Upper lobe of left lung (tissue), 6 donors: ENCODE measurements around the gene SLC9A4. TPM values are rescaled to one million over a fixed set of nuclear protein-coding genes. Genes with fewer than 3 reads are reported as not detected.

ENCODE experiments used
- ATAC-seq, 2 donors: fragments of 200-7000 bp; cut with Tn5 transposase; one replicate each; pipeline ENCODE4 v1.9.1; 2022; ENCODE audit warnings: mild to moderate bottlenecking in 2 of 2, moderate library complexity in 2 of 2; ENCODE audit not compliant: low FRiP score in 2 of 2
- DNase-seq, 2 donors: peaks; one replicate each; pipeline ENCODE4 v3.0.0-alpha.2; 2019 to 2020
- H3K27ac ChIP-seq, 4 donors: fragments of 200-600 bp; sonication (generic); one replicate each; pipeline ENCODE4 v1.5.1; 2016 to 2019
- H3K27me3 ChIP-seq, 4 donors: fragments of 200-600 bp; sonication (generic); one replicate each; pipeline ENCODE4 v1.5.1; 2017 to 2019
- H3K36me3 ChIP-seq, 4 donors: fragments of 200-600 bp; sonication (generic); one replicate each; pipeline ENCODE4 v1.5.1; 2016 to 2019
- H3K4me1 ChIP-seq, 4 donors: fragments of 200-600 bp; sonication (generic); one replicate each; pipeline ENCODE4 v1.5.1; 2018 to 2019
- H3K4me3 ChIP-seq, 4 donors: fragments of 200-600 bp; sonication (generic); one replicate each; pipeline ENCODE4 v1.5.1; 2017 to 2019; ENCODE audit warnings: mild to moderate bottlenecking in 2 of 4, moderate library complexity in 1 of 4
- H3K9me3 ChIP-seq, 4 donors: fragments of 200-600 bp; sonication (generic); one replicate each; pipeline ENCODE4 v1.5.1; 2018 to 2019
- EP300 ChIP-seq, 4 donors: sonication (generic); formaldehyde crosslinking; IDR thresholded peaks; one replicate each; pipeline ENCODE4 v1.5.1; 2017; ENCODE audit warnings: antibody characterized with exemption in 4 of 4, control low read depth in 2 of 4
- POLR2A ChIP-seq, 4 donors: fragments of 450-650 bp; IDR thresholded peaks; one replicate each; pipeline ENCODE4 v1.5.1; 2016 to 2017; ENCODE audit warnings: antibody characterized with exemption in 4 of 4, mild to moderate bottlenecking in 2 of 4
- POLR2AphosphoS5 ChIP-seq, 2 donors: sonication (generic); formaldehyde crosslinking; IDR thresholded peaks; one replicate each; pipeline ENCODE4 v1.5.1; 2017; ENCODE audit warnings: antibody characterized with exemption in 2 of 2
- WGBS, 2 donors: methylation state at CpG; one replicate each; pipeline ENCODE4 v1.1.5; 2017 to 2018; 5-methylcytosine and 5-hydroxymethylcytosine counted together
- total RNA-seq, 6 donors: library from RNA; depleted of rRNA in 4 of 6; stranded (reverse); fragments of >200 nt in 4 of 6; gene quantifications; one replicate each; pipeline versions ENCODE4 v1.1.0 to v1.2.1, GENCODE V29; 2016 to 2021
- TF ChIP-seq, protein P1 (sequence below), 6 experiments: fragments of 450-650 bp in 4 of 6; fragments of 200-600 bp in 2 of 6; sonication (generic) in 2 of 6; IDR thresholded peaks; one replicate each; pipeline ENCODE4 v1.5.1; 2016 to 2019; ENCODE audit warnings: antibody characterized with exemption in 6 of 6
- donor health status: DM: no; HTN: no; CAD: no; lungs with moderate emphysema.
- donor health status: DM: no; HTN: yes; CAD: no; lungs with severe emphysema.

SLC9A4 gene
- total RNA-seq, 6 donors from 2014 or later: not detected

DNA sequence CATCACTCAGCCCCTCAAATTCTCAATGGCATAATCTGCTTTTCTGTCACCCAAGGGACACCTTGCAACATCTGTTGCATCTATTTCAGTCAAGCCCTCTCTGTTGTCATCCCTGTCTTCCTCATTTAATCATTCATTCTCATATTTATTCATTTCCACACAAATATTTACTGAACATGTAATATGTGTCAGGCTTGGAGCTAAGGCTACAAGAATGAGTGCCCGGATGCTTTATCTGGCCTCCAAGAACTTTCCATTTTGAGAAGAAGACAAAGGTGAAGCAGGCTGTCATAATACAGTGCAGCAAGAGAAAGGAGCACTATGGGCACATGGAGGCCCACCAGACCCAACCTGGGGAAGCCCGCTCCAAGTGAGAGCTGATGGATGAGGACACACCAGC is 34.4 kb upstream of the SLC9A4 start:
- no peaks in the 10 kb centered on the region for H3K36me3 ChIP-seq
- TF ChIP-seq EP300 (IDR thresholded peaks at IDR 0.05): no peak
- no peak for TF ChIP-seq POLR2A (IDR thresholded peaks at IDR 0.05)
- TF ChIP-seq, protein P1, sequence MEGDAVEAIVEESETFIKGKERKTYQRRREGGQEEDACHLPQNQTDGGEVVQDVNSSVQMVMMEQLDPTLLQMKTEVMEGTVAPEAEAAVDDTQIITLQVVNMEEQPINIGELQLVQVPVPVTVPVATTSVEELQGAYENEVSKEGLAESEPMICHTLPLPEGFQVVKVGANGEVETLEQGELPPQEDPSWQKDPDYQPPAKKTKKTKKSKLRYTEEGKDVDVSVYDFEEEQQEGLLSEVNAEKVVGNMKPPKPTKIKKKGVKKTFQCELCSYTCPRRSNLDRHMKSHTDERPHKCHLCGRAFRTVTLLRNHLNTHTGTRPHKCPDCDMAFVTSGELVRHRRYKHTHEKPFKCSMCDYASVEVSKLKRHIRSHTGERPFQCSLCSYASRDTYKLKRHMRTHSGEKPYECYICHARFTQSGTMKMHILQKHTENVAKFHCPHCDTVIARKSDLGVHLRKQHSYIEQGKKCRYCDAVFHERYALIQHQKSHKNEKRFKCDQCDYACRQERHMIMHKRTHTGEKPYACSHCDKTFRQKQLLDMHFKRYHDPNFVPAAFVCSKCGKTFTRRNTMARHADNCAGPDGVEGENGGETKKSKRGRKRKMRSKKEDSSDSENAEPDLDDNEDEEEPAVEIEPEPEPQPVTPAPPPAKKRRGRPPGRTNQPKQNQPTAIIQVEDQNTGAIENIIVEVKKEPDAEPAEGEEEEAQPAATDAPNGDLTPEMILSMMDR (IDR thresholded peaks at IDR 0.05): no peak
- no peak for TF ChIP-seq POLR2AphosphoS5 (IDR thresholded peaks at IDR 0.05)
- peak overlapping the region in 1 of 4 donors; percentile 52 for H3K27ac ChIP-seq
- no peak for ATAC-seq
- DNase-seq: no peak
- no peak overlapping the region for H3K4me3 ChIP-seq
- no peaks in the 10 kb centered on the region for H3K27me3 ChIP-seq
- no peaks in the 10 kb centered on the region for H3K9me3 ChIP-seq
- peaks cover 0 to 22% (median 15%) of the 10 kb centered on the region in 4 donors for H3K4me1 ChIP-seq
- WGBS, 2 donors: 87 to 94% methylated on average over 2 of the region's 2 CpGs

DNA sequence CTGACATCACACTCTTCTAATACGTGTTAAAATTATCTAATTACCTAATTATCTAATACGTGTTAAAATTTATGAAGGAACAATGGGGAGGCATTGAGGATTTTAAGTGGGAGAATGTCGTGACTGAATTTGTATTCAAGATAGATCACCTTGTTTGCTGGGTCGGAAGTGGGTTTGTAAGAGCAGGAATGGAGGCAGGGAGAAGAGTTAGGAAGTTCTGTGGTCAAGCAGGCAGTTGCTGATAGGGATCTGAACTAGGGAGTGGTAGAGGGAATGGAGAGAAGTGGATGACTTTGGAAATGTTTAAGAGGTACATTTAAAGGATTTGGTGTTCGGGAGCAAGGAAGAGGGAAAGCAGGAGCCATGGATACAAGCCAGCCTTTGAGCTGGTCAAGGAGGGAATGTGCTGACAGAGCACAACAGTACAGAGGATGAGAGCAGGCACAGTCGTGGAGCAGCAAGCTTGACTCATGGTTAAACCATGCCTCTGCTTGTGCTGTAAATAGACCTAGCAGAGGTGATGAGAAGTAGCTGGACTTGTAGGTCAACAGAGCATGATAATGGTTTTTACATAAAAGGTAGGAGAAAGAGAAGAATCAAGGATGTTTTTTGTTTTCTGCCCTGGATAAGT is 33.8 kb upstream of the SLC9A4 start:
- Histone ChIP-seq H3K9me3 (no peaks in the 10 kb centered on the region), H3K27me3 (no peaks in the 10 kb centered on the region), H3K36me3 (no peaks in the 10 kb centered on the region), H3K4me1 (peaks cover 0 to 22% (median 15%) of the 10 kb centered on the region in 4 donors), H3K27ac (peak overlapping the region in 1 of 4 donors; percentile 52), H3K4me3 (no peak overlapping the region)
- peak in 1 of 2 donors; percentile 11 for ATAC-seq
- 64 to 66% methylated on average over 6 of the region's 6 CpGs for WGBS, 2 donors
- no peak for DNase-seq
- no peak for TF ChIP-seq POLR2AphosphoS5 (IDR thresholded peaks at IDR 0.05)
- TF ChIP-seq POLR2A (IDR thresholded peaks at IDR 0.05): no peak
- TF ChIP-seq, protein P1 (IDR thresholded peaks at IDR 0.05): no peak
- TF ChIP-seq EP300 (IDR thresholded peaks at IDR 0.05): no peak

DNA sequence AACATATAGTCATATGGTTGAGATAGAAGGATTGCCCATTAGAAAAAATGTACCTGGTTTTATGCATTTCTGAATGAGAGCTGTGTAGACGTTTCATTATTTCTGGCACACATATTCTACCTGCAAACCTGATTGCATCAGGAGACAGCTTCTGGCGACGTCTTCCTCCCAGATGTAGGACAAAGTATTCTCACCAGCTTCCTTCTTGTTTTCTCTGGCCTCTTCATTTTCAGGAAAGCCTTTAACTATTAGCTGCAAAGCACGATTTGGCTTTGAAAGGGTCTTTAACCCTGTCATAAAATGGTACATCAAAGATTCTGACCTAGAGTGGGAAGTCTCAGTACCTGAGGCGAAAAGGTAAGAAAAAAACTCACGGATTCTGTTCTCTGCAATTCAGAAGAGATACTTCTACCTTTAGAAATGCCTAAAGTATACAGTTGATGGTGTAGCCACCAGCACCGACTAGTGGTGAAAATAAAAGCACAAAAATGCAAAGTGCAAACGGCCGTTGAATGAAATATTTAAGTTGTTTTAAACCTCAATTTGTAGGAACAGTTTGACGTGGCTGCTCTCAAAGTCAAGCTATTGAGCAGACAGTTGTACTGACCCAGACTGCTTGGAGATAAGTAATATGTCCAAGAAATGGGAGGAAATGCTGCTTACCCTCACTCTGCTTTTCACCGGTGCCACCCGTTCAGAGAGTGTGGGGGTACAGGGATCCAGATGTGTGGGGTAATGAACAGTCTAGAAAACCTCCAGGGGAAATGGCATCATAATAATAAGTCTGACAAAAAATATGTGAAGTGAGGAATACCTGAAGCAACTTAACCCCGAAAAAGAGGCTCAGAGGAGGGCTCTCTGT is 29.8 kb upstream of the SLC9A4 start:
- ATAC-seq: peak; percentile 53 to 72
- Histone ChIP-seq H3K27ac (peak overlapping the region in 2 of 4 donors; percentile 18 to 61), H3K27me3 (no peaks in the 10 kb centered on the region), H3K4me3 (no peak overlapping the region), H3K4me1 (peaks cover 0 to 10% (median 7%) of the 10 kb centered on the region in 4 donors), H3K9me3 (no peaks in the 10 kb centered on the region), H3K36me3 (no peaks in the 10 kb centered on the region)
- TF ChIP-seq, protein P1 (IDR thresholded peaks at IDR 0.05): peak; percentile 65 to 82 (median 71)
- TF ChIP-seq POLR2AphosphoS5 (IDR thresholded peaks at IDR 0.05) (no peak), EP300 (IDR thresholded peaks at IDR 0.05) (peak in 1 of 4 donors; percentile 65)
- WGBS, 2 donors: 24% methylated on average over 13 of the region's 13 CpGs
- no peak for DNase-seq

DNA sequence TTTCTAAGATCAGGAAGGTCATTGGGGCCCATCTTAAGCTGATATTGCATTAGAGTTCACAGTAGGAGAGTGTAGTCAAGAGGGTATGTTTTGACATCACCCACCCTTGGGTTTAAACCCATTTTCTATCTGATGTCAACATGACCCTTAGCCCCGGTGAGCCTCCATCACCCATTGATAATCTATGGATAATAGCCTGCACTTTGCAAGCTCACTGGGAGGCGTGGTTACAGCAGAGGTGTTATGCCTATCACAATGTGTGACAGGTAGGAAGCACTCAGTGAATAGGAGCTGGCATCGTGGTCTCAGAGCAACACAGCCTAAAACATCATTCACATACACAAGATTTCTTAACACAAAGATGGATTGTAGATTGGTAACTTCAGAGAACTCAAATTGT is 28.8 kb upstream of the SLC9A4 start:
- TF ChIP-seq EP300 (IDR thresholded peaks at IDR 0.05) (no peak), POLR2AphosphoS5 (IDR thresholded peaks at IDR 0.05) (no peak), POLR2A (IDR thresholded peaks at IDR 0.05) (no peak)
- TF ChIP-seq, protein P1 (IDR thresholded peaks at IDR 0.05): no peak
- Histone ChIP-seq H3K27ac (no peak overlapping the region), H3K27me3 (no peaks in the 10 kb centered on the region), H3K4me3 (no peak overlapping the region), H3K4me1 (peaks cover 0 to 10% (median 7%) of the 10 kb centered on the region in 4 donors), H3K9me3 (no peaks in the 10 kb centered on the region), H3K36me3 (no peaks in the 10 kb centered on the region)
- WGBS, 2 donors: 72 to 87% methylated on average over 3 of the region's 3 CpGs
- no peak for DNase-seq
- ATAC-seq: no peak
